ENCODE data around the gene PLK2. TPM values are rescaled to one million over a fixed set of nuclear protein-coding genes. Genes with fewer than 3 reads are reported as not detected.

Gene PLK2
- total and polyA plus RNA-seq, 2 donors (not counting 3 experiments of a cell fraction or from before 2014, with no cell fraction given), result 199 to 250 TPM

DNA sequence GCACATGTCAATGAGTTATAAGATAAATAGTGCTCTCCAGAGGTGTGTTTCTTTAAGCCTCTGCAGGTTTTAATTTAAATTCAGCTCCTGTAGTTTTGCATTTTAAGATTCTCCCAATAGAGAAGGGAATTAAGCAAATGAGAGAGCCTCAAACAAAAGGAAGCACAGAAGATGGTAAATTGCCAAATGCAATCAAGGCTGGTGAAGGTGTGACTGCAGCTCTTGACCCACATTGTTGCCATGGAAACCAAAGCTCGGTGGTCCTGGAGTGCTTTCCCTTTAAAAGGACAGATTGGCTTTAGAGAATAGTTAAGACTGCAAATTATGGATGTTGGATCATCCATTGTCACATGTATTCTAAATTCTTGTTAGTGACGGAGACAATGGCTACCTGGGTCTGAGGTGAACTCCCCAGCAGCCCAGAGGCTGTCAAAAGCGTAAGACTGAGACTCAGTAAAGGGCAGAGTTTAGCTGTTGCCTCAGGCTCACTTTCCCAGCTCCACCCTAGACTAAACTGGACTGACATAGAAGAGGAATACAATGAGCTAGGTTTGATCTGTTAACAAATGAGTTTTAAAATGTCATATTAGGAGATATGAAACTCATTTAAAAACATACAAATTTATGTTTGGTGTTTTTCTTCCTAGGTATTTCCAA is 43.6 kb upstream of the PLK2 start:
- dilution Hi-C loops (cut with MboI; ENCODE audit: extremely low pct_ligation_motif_present, low sequenced_read_pairs), result no loop called here
- Histone ChIP-seq H3K9me1 (replicated peaks; ENCODE audit: control insufficient read depth, extremely low read depth, insufficient read depth, low read length) (no peaks in the 10 kb centered on the region), H3K27me3 (ENCODE audit: control insufficient read depth in 2 of 2, insufficient read depth in 2 of 2, low read length in 2 of 2) (peaks cover 3 to 5% of the 10 kb centered on the region in 2 experiments), H3K9me3 (replicated peaks; ENCODE audit: control insufficient read depth, insufficient read depth, low read length) (no peaks in the 10 kb centered on the region), H3K79me2 (ENCODE audit: control insufficient read depth, insufficient read depth, low read length) (no peaks in the 10 kb centered on the region), H3K27ac (ENCODE audit: insufficient read depth, low read depth, low read length) (no peak overlapping the region), H3K4me1 (ENCODE audit: control insufficient read depth, extremely low read depth, insufficient read depth, low read length) (no peaks in the 10 kb centered on the region), H3K4me3 (replicated peaks in 1 of 3; ENCODE audit: insufficient read depth in 1 of 3, low read depth in 1 of 3, low read length in 3 of 3) (no peak overlapping the region), H3K36me3 (ENCODE audit: control insufficient read depth in 2 of 2, extremely low read depth in 1 of 2, insufficient read depth in 2 of 2, low read length in 2 of 2) (no peaks in the 10 kb centered on the region), H3K9ac (replicated peaks; ENCODE audit: extremely low read depth, insufficient read depth, low read length) (no peak overlapping the region), H2AFZ (ENCODE audit: low read depth, low read length) (no peak overlapping the region), H4K20me1 (replicated peaks; ENCODE audit: control insufficient read depth, extremely low read depth, insufficient read depth, low read length) (no peaks in the 10 kb centered on the region), H3K4me2 (ENCODE audit: insufficient read depth, low read length) (no peak overlapping the region)
- FAIRE-seq (no peak), DNase-seq (ENCODE audit: low read depth, low spot score) (no peak)
- TF ChIP-seq FOS (IDR thresholded peaks at IDR 0.05; ENCODE audit: borderline replicate concordance, insufficient read depth, low read length), result no peak
- TF ChIP-seq, protein P1, sequence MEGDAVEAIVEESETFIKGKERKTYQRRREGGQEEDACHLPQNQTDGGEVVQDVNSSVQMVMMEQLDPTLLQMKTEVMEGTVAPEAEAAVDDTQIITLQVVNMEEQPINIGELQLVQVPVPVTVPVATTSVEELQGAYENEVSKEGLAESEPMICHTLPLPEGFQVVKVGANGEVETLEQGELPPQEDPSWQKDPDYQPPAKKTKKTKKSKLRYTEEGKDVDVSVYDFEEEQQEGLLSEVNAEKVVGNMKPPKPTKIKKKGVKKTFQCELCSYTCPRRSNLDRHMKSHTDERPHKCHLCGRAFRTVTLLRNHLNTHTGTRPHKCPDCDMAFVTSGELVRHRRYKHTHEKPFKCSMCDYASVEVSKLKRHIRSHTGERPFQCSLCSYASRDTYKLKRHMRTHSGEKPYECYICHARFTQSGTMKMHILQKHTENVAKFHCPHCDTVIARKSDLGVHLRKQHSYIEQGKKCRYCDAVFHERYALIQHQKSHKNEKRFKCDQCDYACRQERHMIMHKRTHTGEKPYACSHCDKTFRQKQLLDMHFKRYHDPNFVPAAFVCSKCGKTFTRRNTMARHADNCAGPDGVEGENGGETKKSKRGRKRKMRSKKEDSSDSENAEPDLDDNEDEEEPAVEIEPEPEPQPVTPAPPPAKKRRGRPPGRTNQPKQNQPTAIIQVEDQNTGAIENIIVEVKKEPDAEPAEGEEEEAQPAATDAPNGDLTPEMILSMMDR (IDR thresholded peaks at IDR 0.05; ENCODE audit: extremely low read depth in 1 of 2, insufficient read depth in 1 of 2, low read depth in 1 of 2, low read length in 2 of 2), result no peak
- TF ChIP-seq EZH2 (IDR thresholded peaks at IDR 0.05; ENCODE audit: borderline replicate concordance, low read depth, low read length, severe bottlenecking), result no peak
- no peak for TF ChIP-seq GATA2 (IDR thresholded peaks at IDR 0.05; ENCODE audit: insufficient read depth, insufficient read length, low read depth, low read length)
- no peak for TF ChIP-seq POLR2AphosphoS5 (IDR thresholded peaks at IDR 0.05; ENCODE audit: insufficient read depth, low read depth, low read length)
- TF ChIP-seq, protein P2, sequence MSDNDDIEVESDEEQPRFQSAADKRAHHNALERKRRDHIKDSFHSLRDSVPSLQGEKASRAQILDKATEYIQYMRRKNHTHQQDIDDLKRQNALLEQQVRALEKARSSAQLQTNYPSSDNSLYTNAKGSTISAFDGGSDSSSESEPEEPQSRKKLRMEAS (IDR thresholded peaks at IDR 0.05; ENCODE audit: insufficient read depth, insufficient read length), result no peak
- TF ChIP-seq MYC (IDR thresholded peaks at IDR 0.05; ENCODE audit: low read depth, low read length), result no peak
- TF ChIP-seq JUN (IDR thresholded peaks at IDR 0.05; ENCODE audit: borderline replicate concordance, insufficient read depth, insufficient read length, low read depth), result no peak
- CTCF ChIA-PET, result interaction anchor here (11.9 kb wide), 1 partner anchor 345 kb away, joined by 203 read pairs; no protein-coding TSS in a partner anchor
- intact Hi-C loops (cut with micrococcal nuclease), result no loop called here
- no TSS peak for BruUV-seq (replicated peaks)
- POLR2A ChIA-PET, result no interaction called here

All from endothelial cell of umbilical vein (primary cell).